Activated CD8-positive, alpha-beta memory T cell treated with anti-CD3 and anti-CD28 coated beads, Interleukin-2, amount 10 ng/mL, durations not matched to agents 7 days and 5 days (primary cell): Measurements from ENCODE around the gene DPF3. TPM values are rescaled to one million over a fixed set of nuclear protein-coding genes. Genes with fewer than 3 reads are reported as not detected.

Experiments used
- ATAC-seq: fragments of 150-1000 bp; cut with Tn5 transposase; one replicate; pipeline ENCODE4 v1.10.0; 2021; ENCODE audit warnings: moderate library complexity
- CTCF ChIA-PET: fragments of 350-600 bp; sonication (Branson Sonifier 250); formaldehyde crosslinking; loops from one replicate; lab custom pipeline; 2021; ENCODE audit warnings: antibody characterized with exemption; lab: Charles Lee
- DNase-seq: peaks from one replicate; pipeline ENCODE4 v3.0.0-alpha.2; 2020
- H3K27ac Mint-ChIP-seq: one replicate; pipeline ENCODE4 v1.8.0; 2021; ENCODE audit warnings: mild to moderate bottlenecking, mixed read lengths
- H3K27me3 Mint-ChIP-seq: one replicate; pipeline ENCODE4 v1.8.0; 2021; ENCODE audit warnings: mixed read lengths
- H3K36me3 Mint-ChIP-seq: one replicate; pipeline ENCODE4 v1.8.0; 2021; ENCODE audit warnings: mild to moderate bottlenecking, mixed read lengths
- H3K4me1 Mint-ChIP-seq: one replicate; pipeline ENCODE4 v1.8.0; 2021; ENCODE audit warnings: mixed read lengths
- H3K4me3 Mint-ChIP-seq: one replicate; pipeline ENCODE4 v1.8.0; 2021; ENCODE audit warnings: mild to moderate bottlenecking, moderate library complexity, mixed read lengths
- H3K9me3 Mint-ChIP-seq: one replicate; pipeline ENCODE4 v1.8.0; 2022; ENCODE audit warnings: low read depth, mixed read lengths
- total RNA-seq, 2 experiments: library from RNA; stranded (reverse); gene quantifications; one replicate each; pipeline ENCODE4 v1.2.3, GENCODE V29; 2021

DPF3 gene
- total RNA-seq, 2 experiments from 2014 or later: 10.2 to 12.2 TPM

DNA sequence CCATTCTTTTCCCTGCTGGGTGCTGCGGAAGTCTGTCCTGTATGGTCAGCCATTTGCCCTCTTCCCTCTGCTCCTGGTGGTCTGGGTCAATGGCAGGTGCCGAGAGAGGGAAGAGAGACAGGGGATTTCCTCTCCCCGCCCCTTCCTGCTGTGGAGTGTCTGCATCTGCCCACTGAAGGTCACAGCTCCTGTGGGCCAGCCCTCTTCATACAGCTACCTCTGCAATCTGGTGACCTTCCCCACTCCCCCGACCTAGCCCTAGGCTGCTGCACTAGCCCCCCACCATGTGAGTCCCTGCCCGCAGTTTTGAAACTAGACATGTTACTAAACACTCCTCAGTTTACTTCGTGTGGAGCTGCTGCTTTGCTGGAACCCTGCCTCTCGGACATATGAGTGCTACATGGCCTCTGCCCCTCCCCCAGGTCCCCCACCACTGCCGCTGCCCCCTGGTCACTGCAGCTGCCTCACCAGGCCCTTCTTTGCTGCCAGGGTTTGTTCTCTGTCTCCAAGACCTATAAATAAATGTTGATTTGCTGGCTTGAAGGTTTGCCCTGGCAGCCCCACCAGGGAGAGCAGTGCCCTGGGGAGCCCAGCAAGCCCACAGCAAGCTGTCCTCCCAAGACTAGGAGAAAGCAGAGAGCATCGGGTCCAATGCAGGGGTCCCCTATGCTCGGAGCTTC is 102.9 kb downstream of the DPF3 start:
- Mint-ChIP-seq H3K27ac (no peak overlapping the region), H3K4me1 (peaks cover 3% of the 10 kb centered on the region), H3K36me3 (no peaks in the 10 kb centered on the region), H3K9me3 (no peaks in the 10 kb centered on the region), H3K27me3 (peaks cover 14% of the 10 kb centered on the region), H3K4me3 (no peak overlapping the region)
- CTCF ChIA-PET: no interaction called here
- DNase-seq (no peak), ATAC-seq (no peak)

GRCh38 chr14:72788972-72789728 is 104.8 kb downstream of the DPF3 start:
- H3K27ac Mint-ChIP-seq: no peak overlapping the region
- H3K27me3 Mint-ChIP-seq: peaks cover 4% of the 10 kb centered on the region
- no peak overlapping the region for H3K4me3 Mint-ChIP-seq
- ATAC-seq: no peak
- H3K36me3 Mint-ChIP-seq: no peaks in the 10 kb centered on the region
- CTCF ChIA-PET: no interaction called here
- peaks cover 3% of the 10 kb centered on the region for H3K4me1 Mint-ChIP-seq
- no peaks in the 10 kb centered on the region for H3K9me3 Mint-ChIP-seq
- no peak for DNase-seq

DNA sequence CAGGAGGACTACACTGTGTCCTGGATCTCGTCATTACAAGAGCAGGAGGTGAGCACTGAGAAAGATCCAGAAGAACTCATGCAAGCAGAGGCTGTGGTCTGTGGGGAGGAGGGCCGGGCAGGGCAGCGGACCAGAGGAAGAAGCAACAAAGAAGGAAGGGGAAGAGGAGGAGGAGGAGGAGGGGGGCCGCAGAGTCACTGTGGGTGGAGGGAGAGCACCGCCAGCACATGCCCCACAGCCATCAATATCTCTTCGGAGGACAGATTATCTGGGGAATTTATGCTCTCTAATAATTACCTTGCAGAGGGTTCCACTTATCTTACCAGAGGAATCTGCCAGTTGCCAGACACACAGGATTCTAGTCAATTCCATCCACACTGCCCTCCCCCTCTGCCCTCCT is 105.6 kb downstream of the DPF3 start:
- H3K36me3 Mint-ChIP-seq: no peaks in the 10 kb centered on the region
- H3K27me3 Mint-ChIP-seq: no peaks in the 10 kb centered on the region
- CTCF ChIA-PET: no interaction called here
- no peaks in the 10 kb centered on the region for H3K9me3 Mint-ChIP-seq
- no peak for ATAC-seq
- DNase-seq: no peak
- H3K27ac Mint-ChIP-seq: no peak overlapping the region
- no peak overlapping the region for H3K4me3 Mint-ChIP-seq
- H3K4me1 Mint-ChIP-seq: peaks cover 3% of the 10 kb centered on the region

GRCh38 chr14:72787841-72788240 is 106.1 kb downstream of the DPF3 start:
- DNase-seq (no peak), ATAC-seq (no peak)
- CTCF ChIA-PET: no interaction called here
- peaks cover 1% of the 10 kb centered on the region for H3K27me3 Mint-ChIP-seq
- H3K36me3 Mint-ChIP-seq: peaks cover 1% of the 10 kb centered on the region
- H3K4me1 Mint-ChIP-seq: peaks cover 3% of the 10 kb centered on the region
- H3K27ac Mint-ChIP-seq: no peak overlapping the region
- H3K9me3 Mint-ChIP-seq: no peaks in the 10 kb centered on the region
- no peak overlapping the region for H3K4me3 Mint-ChIP-seq

DNA sequence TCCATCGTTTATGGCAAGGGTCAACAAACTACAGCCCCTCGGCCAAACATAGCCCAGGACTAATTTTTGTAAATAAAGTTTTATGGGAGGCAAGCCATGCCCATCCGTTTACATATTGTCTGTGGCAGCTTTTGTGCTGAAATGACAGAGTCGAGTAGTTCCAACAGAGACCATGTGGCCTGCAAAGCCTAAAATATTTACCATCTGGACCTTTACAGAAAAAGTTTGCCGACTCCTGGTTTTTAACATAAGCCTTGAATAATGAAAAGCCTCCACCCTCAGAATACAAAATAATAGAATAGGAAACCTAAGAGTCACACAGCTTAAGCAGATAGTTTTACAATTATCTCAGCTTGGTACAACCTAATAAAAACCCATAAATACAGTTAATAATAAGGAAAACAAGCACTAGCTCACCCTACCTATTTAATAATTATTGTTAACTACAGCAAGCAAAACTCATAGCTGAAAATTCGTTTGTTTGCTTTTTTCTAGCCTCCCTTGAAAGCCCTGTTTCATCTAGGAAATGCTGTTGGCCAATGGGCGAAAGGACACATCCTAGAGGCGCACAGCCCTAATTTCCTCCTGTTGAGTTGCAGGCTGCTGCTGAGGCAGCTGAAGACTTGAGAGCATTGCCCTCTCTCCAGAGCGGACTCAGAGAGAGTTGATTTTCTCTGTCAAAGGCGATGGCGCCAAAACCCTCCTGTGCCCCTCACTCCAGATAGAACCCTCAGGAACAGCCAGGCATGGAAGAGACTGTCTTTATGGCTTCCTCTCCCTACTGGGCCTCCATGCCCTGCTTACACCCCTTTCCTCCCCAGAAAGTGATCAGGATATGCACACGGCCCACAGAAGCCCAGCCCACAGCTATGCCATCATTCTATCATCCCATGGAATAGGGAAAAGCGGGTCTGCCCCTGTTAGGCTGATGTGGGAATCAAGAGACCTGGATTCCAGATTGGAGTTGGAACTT is 107.2 kb downstream of the DPF3 start:
- H3K27ac Mint-ChIP-seq: no peak overlapping the region
- H3K4me3 Mint-ChIP-seq: no peak overlapping the region
- DNase-seq (peak; percentile 4), ATAC-seq (no peak)
- CTCF ChIA-PET: no interaction called here
- peaks cover 2% of the 10 kb centered on the region for H3K36me3 Mint-ChIP-seq
- peaks cover 2% of the 10 kb centered on the region for H3K27me3 Mint-ChIP-seq
- H3K4me1 Mint-ChIP-seq: peaks cover 5% of the 10 kb centered on the region
- H3K9me3 Mint-ChIP-seq: no peaks in the 10 kb centered on the region

DNA sequence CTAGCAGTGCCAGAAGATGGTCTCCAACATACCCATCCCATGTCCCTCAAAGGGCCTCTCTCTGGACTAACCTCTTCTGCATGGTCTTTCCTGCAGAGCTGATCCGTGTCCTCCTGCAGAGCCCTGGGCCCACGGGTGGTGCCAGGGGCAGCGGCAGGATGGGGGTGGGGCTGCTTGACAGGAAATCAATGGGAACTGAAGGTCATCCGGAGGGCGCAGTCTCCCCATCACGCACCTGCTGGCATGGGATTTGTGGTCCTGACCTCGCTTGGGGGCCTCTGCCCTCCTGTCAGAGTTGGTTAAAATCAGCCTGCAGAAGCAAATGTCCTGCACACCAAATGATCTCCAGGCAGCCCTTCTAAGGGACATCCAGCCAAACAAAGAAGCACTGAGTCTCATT is 110.2 kb downstream of the DPF3 start:
- CTCF ChIA-PET: no interaction called here
- Mint-ChIP-seq H3K4me3 (no peak overlapping the region), H3K36me3 (peaks cover 3% of the 10 kb centered on the region), H3K4me1 (peaks cover 2% of the 10 kb centered on the region), H3K9me3 (no peaks in the 10 kb centered on the region), H3K27me3 (peaks cover 2% of the 10 kb centered on the region), H3K27ac (no peak overlapping the region)
- DNase-seq (peak; percentile 16), ATAC-seq (no peak)

GRCh38 chr14:72782817-72783216 is 111.1 kb downstream of the DPF3 start:
- H3K27me3 Mint-ChIP-seq: peaks cover 2% of the 10 kb centered on the region
- H3K9me3 Mint-ChIP-seq: no peaks in the 10 kb centered on the region
- peak; percentile 4 for DNase-seq
- no peak overlapping the region for H3K27ac Mint-ChIP-seq
- ATAC-seq: no peak
- H3K36me3 Mint-ChIP-seq: peaks cover 3% of the 10 kb centered on the region
- CTCF ChIA-PET: no interaction called here
- H3K4me3 Mint-ChIP-seq: no peak overlapping the region
- H3K4me1 Mint-ChIP-seq: peaks cover 2% of the 10 kb centered on the region

DNA sequence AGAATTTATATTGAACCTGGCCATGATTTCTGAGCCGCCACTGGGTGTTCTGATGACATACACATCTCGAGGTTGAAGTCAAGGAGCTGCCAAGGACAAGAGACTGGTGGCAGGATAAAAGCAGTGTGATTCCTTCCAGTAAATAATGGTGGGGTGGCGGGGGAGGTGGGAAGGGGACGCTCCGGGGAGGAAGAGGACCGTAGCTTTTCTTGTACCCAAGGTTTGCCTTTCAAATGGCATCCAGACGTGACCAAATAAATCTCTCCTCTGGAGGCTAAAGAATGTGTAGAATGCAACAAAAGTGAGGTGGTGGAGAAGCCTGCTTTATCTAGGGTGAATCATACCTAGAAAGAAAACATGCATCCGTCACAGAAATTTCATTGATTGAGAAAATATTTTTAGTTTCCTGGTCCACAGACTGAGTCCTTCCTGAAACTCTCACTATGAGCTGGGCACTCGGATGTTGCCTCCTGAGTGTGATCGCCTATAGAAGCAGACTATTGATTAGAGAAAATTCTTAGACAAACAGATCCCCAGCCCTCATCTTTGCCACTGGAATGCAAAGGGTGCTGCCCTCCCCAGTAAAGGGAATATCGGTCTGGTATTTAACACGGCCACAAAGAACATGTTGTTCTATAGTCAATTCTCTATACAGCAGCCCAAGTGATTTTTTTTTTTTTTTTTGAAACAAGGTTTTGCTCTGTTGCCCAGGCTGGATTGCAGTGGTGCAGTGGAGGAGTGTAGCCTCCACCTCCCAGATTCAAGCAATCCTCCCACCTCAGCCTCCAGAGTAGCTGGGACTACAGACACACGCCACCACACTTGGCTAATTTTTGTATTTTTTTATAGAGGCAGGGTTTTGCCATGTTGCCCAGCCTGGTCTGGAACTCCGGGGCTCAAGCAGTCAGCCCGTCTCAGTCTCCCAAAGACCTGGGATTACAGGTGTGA is 112.1 kb downstream of the DPF3 start:
- H3K27ac Mint-ChIP-seq: no peak overlapping the region
- H3K36me3 Mint-ChIP-seq: peaks cover 6% of the 10 kb centered on the region
- peaks cover 2% of the 10 kb centered on the region for H3K9me3 Mint-ChIP-seq
- CTCF ChIA-PET: no interaction called here
- peak; percentile 15 for DNase-seq
- no peak for ATAC-seq
- peaks cover 2% of the 10 kb centered on the region for H3K4me1 Mint-ChIP-seq
- peaks cover 4% of the 10 kb centered on the region for H3K27me3 Mint-ChIP-seq
- no peak overlapping the region for H3K4me3 Mint-ChIP-seq

DNA sequence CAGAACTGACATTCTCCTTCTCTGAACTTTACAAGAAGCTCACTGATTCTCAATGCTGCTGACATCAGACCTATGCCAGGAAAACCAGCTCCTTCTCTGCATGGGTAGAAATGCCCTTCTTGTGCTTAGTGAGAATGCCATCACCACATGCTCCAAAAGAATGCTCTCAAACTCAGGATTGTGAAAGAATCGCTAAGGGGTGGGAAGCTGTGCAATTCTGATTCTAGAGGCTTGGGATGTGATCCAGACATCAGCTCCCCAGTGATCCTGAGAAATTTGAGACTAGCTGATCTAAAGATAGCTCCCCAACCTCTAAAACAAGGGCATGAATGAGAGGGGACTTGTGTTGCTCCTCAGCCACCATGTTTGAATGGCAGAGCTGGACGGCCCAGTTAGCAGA is 113.2 kb downstream of the DPF3 start:
- peaks cover 2% of the 10 kb centered on the region for H3K9me3 Mint-ChIP-seq

DNA sequence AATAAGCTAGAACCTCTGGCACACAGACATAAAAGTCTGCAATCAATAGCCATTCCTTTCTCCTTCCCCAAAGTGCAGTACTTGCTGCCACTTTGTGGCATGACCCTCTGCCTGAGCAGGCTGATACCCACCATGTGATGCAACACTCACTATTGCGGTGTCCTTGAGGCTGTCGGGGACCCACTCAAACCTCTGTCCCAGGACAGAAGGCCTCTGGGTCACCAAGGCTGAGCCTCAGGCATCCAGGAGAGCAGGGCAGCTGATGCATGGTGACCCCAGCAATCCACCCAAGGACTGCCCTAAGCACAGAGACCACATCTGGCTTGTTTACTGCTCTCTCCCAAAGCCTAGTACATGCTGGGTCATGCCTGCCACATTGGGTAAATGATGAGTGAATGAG is 114.2 kb downstream of the DPF3 start:
- CTCF ChIA-PET: no interaction called here
- no peak for DNase-seq
- ATAC-seq: no peak
- Mint-ChIP-seq H3K9me3 (peaks cover 2% of the 10 kb centered on the region), H3K27ac (no peak overlapping the region), H3K36me3 (peaks cover 6% of the 10 kb centered on the region), H3K4me1 (peaks cover 2% of the 10 kb centered on the region), H3K4me3 (no peak overlapping the region), H3K27me3 (peaks cover 11% of the 10 kb centered on the region)

More for the DNA sequence above, 113.2 kb downstream of the DPF3 start:
- DNase-seq (no peak), ATAC-seq (no peak)
- CTCF ChIA-PET: interaction anchor here (0.7 kb wide), 1 partner anchor 113 kb away, joined by 3 read pairs; the partner anchor contains the start of gene DPF3
- no peak overlapping the region for H3K27ac Mint-ChIP-seq
- H3K27me3 Mint-ChIP-seq: peaks cover 5% of the 10 kb centered on the region
- peaks cover 2% of the 10 kb centered on the region for H3K4me1 Mint-ChIP-seq
- no peak overlapping the region for H3K4me3 Mint-ChIP-seq
- H3K36me3 Mint-ChIP-seq: peaks cover 6% of the 10 kb centered on the region

- H3K36me3 Mint-ChIP-seq: peaks cover 4% of the 10 kb centered on the region
- CTCF ChIA-PET: no interaction called here
- H3K9me3 Mint-ChIP-seq: peaks cover 2% of the 10 kb centered on the region
- H3K4me1 Mint-ChIP-seq: peaks cover 2% of the 10 kb centered on the region
- ATAC-seq (no peak), DNase-seq (no peak)
- H3K4me3 Mint-ChIP-seq: no peak overlapping the region
- peaks cover 12% of the 10 kb centered on the region for H3K27me3 Mint-ChIP-seq
- no peak overlapping the region for H3K27ac Mint-ChIP-seq
Observed at GRCh38 chr14:72777636-72778035, 116.3 kb downstream of the DPF3 start.

DNA sequence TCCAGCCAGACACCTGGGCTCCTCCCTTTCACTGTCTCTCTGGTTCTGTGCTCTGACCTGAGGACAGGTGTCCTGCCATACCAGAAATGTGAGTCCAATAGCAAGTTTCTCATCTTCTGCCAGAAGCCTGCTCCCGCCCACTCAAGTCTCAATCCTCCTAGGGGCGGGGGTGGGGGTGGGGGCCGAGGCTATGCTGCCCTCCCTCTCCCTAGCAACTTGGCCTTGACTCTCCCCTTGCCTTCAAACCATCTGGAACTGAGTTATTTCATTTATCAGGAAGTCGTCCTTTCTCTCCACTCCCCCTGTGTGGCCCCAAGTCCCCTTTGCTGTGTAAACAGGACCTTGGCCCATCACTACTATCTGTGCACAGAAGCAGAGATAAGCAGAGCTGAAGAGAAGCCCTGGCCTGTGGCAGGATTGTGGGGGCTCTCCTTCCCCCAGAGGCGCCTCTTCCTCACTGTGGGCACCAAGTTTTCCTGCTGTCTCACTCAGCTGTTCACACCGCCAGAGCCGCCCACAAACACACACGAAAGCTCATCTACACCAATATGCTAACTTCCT is 117.1 kb downstream of the DPF3 start:
- CTCF ChIA-PET: no interaction called here
- H3K9me3 Mint-ChIP-seq: peaks cover 2% of the 10 kb centered on the region
- no peak overlapping the region for H3K4me3 Mint-ChIP-seq
- H3K27me3 Mint-ChIP-seq: peaks cover 14% of the 10 kb centered on the region
- H3K27ac Mint-ChIP-seq: no peak overlapping the region
- ATAC-seq: no peak
- H3K36me3 Mint-ChIP-seq: peaks cover 4% of the 10 kb centered on the region
- no peaks in the 10 kb centered on the region for H3K4me1 Mint-ChIP-seq
- DNase-seq: no peak
